ENCODE results near the gene PSG1. TPM values are rescaled to one million over a fixed set of nuclear protein-coding genes. Genes with fewer than 3 reads are reported as not detected.
"Not testable (repeated sequence)": the region's sequence is repeated elsewhere in the genome, so short reads cannot be mapped to it uniquely, and the experiment has no call there.

The PSG1 gene
- total RNA-seq: not detected
- not detected for polyA plus RNA-seq (ENCODE audit: insufficient read depth, low read depth, low replicate concordance)
- long read RNA-seq, donor 1: 0 reads
- long read RNA-seq, donor 2: 0 reads

GRCh38 chr19:42879613-42880012 is at the start of gene PSG1:
PSG1 (minus strand) TSS chr19:42879713; CDS start chr19:42879581, 132 bp downstream.
- intact Hi-C loops (cut with DNase I; ENCODE audit: low total_unique reads): no loop called here
- 33 to 54% methylated on average over 2 of the region's 2 CpGs for WGBS, 2 donors

DNA sequence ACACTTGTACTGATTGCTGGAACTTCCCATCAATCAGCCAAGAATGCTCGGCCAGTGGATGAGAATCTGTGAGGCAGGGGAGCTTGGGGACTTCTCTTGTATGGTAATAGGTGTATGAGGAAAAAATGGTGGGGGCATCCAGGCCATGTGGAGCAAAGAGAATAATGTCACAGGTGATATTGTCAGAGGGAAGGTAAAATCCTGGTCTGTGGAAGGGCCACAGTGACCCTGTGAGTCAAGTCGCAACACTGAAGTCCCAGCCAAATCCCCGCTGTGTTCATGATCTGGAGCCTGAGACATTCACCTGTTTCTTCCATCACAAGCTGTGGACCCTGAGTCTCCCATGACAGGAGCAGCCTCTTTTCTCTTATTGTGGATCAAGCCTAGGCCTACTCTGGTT is 49.4 kb upstream of the PSG1 start:
- Histone ChIP-seq H3K27ac (no peak overlapping the region), H3K4me3 (no peak overlapping the region), H3K9me3 (no peaks in the 10 kb centered on the region), H3K27me3 (no peaks in the 10 kb centered on the region), H3K36me3 (ENCODE audit: low read depth, missing control alignments) (no peaks in the 10 kb centered on the region), H3K4me1 (no peaks in the 10 kb centered on the region)
- no peak for TF ChIP-seq POLR2A (IDR thresholded peaks at IDR 0.05)
- TF ChIP-seq, protein P1, sequence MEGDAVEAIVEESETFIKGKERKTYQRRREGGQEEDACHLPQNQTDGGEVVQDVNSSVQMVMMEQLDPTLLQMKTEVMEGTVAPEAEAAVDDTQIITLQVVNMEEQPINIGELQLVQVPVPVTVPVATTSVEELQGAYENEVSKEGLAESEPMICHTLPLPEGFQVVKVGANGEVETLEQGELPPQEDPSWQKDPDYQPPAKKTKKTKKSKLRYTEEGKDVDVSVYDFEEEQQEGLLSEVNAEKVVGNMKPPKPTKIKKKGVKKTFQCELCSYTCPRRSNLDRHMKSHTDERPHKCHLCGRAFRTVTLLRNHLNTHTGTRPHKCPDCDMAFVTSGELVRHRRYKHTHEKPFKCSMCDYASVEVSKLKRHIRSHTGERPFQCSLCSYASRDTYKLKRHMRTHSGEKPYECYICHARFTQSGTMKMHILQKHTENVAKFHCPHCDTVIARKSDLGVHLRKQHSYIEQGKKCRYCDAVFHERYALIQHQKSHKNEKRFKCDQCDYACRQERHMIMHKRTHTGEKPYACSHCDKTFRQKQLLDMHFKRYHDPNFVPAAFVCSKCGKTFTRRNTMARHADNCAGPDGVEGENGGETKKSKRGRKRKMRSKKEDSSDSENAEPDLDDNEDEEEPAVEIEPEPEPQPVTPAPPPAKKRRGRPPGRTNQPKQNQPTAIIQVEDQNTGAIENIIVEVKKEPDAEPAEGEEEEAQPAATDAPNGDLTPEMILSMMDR (IDR thresholded peaks at IDR 0.05): no peak
- no peak for DNase-seq
- WGBS, 2 donors: 80 to 88% methylated on average over 3 of the region's 3 CpGs
- intact Hi-C loops (cut with DNase I; ENCODE audit: low total_unique reads): no loop called here

More at GRCh38 chr19:42879613-42880012, at the start of gene PSG1:
- Histone ChIP-seq H3K9me3 (no peaks in the 10 kb centered on the region), H3K4me1 (no peaks in the 10 kb centered on the region), H3K27me3 (no peaks in the 10 kb centered on the region), H3K36me3 (ENCODE audit: low read depth, missing control alignments) (no peaks in the 10 kb centered on the region), H3K27ac (no peak within 1 kb of the TSS), H3K4me3 (no peak within 1 kb of the TSS)
- TF ChIP-seq POLR2A (IDR thresholded peaks at IDR 0.05): no peak
- TF ChIP-seq, protein P1 (IDR thresholded peaks at IDR 0.05): no peak
- DNase-seq: no peak

DNA sequence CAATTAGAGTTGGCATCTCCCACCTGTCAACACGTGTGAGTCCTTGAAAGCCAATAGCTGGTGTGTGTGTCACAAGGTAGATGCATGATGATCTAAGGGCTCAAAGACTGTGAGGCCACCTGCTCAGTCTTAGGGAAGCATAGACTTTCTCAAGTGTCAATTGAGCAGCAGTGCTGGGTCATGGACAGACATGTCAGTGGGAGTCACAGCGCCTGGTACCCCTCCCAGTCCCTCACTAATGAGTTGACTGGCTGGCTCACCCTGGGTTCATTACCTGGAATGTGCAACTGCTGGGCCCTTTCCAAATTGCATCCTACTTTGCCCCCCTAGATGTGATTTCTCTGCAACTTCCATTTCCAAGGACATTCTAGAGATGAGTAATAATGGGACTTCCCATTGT is 47.3 kb upstream of the PSG1 start:
- Histone ChIP-seq H3K36me3 (ENCODE audit: low read depth, missing control alignments) (no peaks in the 10 kb centered on the region), H3K4me3 (no peak overlapping the region), H3K9me3 (no peaks in the 10 kb centered on the region), H3K27ac (no peak overlapping the region), H3K27me3 (no peaks in the 10 kb centered on the region), H3K4me1 (no peaks in the 10 kb centered on the region)
- no peak for DNase-seq
- no peak for TF ChIP-seq POLR2A (IDR thresholded peaks at IDR 0.05)
- WGBS, 2 donors: 42 to 63% methylated on average over 2 of the region's 2 CpGs
- intact Hi-C loops (cut with DNase I; ENCODE audit: low total_unique reads): no loop called here

DNA sequence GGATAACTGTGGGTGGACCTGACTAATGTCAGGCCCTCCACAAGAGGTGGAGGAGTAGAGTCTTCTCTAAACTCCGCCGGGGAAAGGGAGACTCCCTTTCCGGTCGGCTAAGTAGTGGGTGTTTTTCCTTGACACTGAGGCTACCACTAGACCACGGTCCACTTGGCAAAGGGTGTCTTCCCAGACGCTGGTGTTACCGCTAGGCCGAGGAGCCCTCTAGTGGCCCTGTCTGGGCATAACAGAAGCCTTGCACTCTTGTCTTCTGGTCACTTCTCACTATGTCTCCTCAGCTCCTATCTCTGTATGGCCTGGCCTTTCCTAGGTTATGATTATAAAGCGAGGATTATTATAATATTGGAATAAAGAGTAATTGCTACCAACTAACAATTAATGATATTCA is 43.6 kb upstream of the PSG1 start:
- H3K4me1 ChIP-seq; H3K9me3 ChIP-seq; intact Hi-C loops (cut with DNase I; ENCODE audit: low total_unique reads); H3K36me3 ChIP-seq (ENCODE audit: low read depth, missing control alignments); H3K4me3 ChIP-seq; H3K27ac ChIP-seq; H3K27me3 ChIP-seq: not testable (repeated sequence)
- 40 to 48% methylated on average over 9 of the region's 9 CpGs for WGBS, 2 donors
- TF ChIP-seq, protein P1 (IDR thresholded peaks at IDR 0.05): peak in 2 of 3 experiments; percentile 14 to 25
- peak; percentile 66 for DNase-seq

GRCh38 chr19:42920971-42921370 is 41.5 kb upstream of the PSG1 start:
- H3K4me1 ChIP-seq; H3K27ac ChIP-seq; H3K36me3 ChIP-seq (ENCODE audit: low read depth, missing control alignments); H3K9me3 ChIP-seq; intact Hi-C loops (cut with DNase I; ENCODE audit: low total_unique reads); H3K27me3 ChIP-seq; DNase-seq; H3K4me3 ChIP-seq: not testable (repeated sequence)

GRCh38 chr19:42919757-42920079 is 40.2 kb upstream of the PSG1 start:
- Histone ChIP-seq H3K4me1 (no peaks in the 10 kb centered on the region), H3K9me3 (no peaks in the 10 kb centered on the region), H3K27ac (no peak overlapping the region), H3K27me3 (no peaks in the 10 kb centered on the region), H3K36me3 (ENCODE audit: low read depth, missing control alignments) (no peaks in the 10 kb centered on the region), H3K4me3 (no peak overlapping the region)
- TF ChIP-seq, protein P1 (IDR thresholded peaks at IDR 0.05): no peak
- no peak for TF ChIP-seq POLR2A (IDR thresholded peaks at IDR 0.05)
- intact Hi-C loops (cut with DNase I; ENCODE audit: low total_unique reads): no loop called here
- WGBS, 2 donors: 32 to 35% methylated on average over 3 of the region's 3 CpGs
- DNase-seq: no peak

GRCh38 chr19:42919070-42919756 is 39.7 kb upstream of the PSG1 start:
- H3K4me3 ChIP-seq; H3K27me3 ChIP-seq; H3K9me3 ChIP-seq; H3K27ac ChIP-seq; DNase-seq; H3K36me3 ChIP-seq (ENCODE audit: low read depth, missing control alignments); H3K4me1 ChIP-seq; intact Hi-C loops (cut with DNase I; ENCODE audit: low total_unique reads): not testable (repeated sequence)
- 61 to 73% methylated on average over 22 to 26 of the region's 26 CpGs for WGBS, 2 donors

DNA sequence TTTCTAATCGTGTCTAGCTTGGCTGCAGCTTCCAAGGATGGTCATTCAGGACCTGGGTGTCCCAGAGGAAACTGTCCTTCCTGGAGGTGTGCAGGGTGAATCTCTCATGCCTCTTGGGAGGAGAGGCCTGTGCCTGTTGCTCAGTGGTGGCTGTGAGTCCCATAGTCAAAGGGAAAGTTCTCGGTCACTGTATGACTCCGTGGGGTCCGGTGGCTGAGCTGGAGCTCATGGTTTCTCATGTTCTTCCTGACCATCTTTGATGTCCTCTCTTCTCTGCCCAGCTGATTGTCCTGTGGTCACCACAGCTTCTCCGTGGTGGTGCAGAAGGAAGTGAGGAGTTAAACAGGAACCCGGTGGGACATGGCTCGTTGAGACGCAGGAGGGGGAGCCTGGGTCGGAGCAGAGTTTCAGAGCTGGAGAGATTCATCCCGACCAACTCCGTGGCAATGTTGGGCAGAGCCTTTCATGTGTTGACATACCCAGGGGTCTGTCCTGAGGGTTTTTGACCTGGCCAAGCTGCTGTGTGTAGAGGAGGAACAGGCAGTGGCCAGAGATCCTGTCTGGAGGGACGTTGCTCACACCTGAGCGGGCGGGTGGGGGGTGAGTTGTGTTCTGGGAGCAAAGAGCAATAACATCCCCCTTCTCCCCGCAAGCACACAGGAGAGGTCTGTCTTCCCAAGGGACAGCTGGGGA is 39.0 kb upstream of the PSG1 start:
- H3K9me3 ChIP-seq; H3K4me1 ChIP-seq; H3K27ac ChIP-seq; DNase-seq; H3K27me3 ChIP-seq; H3K36me3 ChIP-seq (ENCODE audit: low read depth, missing control alignments); H3K4me3 ChIP-seq; intact Hi-C loops (cut with DNase I; ENCODE audit: low total_unique reads): not testable (repeated sequence)
- 71 to 82% methylated on average over 15 of the region's 15 CpGs for WGBS, 2 donors
